SK-N-SH (cell line): ENCODE results near the gene PGLYRP3. TPM values are rescaled to one million over a fixed set of nuclear protein-coding genes. Genes with fewer than 3 reads are reported as not detected.

Source experiments
- CTCF ChIA-PET: fragments of 300-600, 350-600 bp; formaldehyde crosslinking; extraction: SDS; loops from one replicate; lab custom pipeline; 2021; lab: Yijun Ruan, JAX
- POLR2A ChIA-PET: fragments of 350-600 bp; sonication (Branson Sonifier 250); formaldehyde crosslinking; extraction: SDS; loops from one replicate; lab custom pipeline; 2020; ENCODE audit warnings: antibody characterized with exemption, inconsistent platforms; lab: Yijun Ruan, JAX
- DNase-seq: peaks from one replicate; pipeline ENCODE4 v3.0.0; 2012
- H2AFZ ChIP-seq: fragments of 200-600 bp; sonication (generic); 2 replicates; pipeline ENCODE4 v1.8.1; 2016; ENCODE audit warnings: antibody characterized with exemption, mild to moderate bottlenecking, low read depth
- H3F3A ChIP-seq: fragments of 200-600 bp; sonication (generic); replicated peaks from 2 replicates; pipeline ENCODE3; 2016; ENCODE audit warnings: antibody characterized with exemption, mild to moderate bottlenecking; ENCODE audit not compliant: insufficient read depth
- H3K27ac ChIP-seq, 2 experiments: fragments of 200-500 bp in 1 of 2; fragments of 200-600 bp in 1 of 2; sonication (Bioruptor generic) in 1 of 2; sonication (generic), shearing (Covaris generic) in 1 of 2; 2 replicates each; pipeline versions ENCODE4 v1.5.1 to v1.6.1; 2014 to 2016; ENCODE audit warnings: low read depth in 2 of 2, inconsistent platforms in 1 of 2, low read length in 1 of 2, mild to moderate bottlenecking in 1 of 2, mixed read lengths in 1 of 2
- H3K27me3 ChIP-seq: fragments of 200-600 bp; sonication (generic), shearing (Covaris generic); 2 replicates; pipeline ENCODE4 v1.6.1; 2016; ENCODE audit warnings: mixed run types; ENCODE audit not compliant: insufficient read depth
- H3K36me3 ChIP-seq, 2 experiments: fragments of 200-500 bp in 1 of 2; fragments of 200-600 bp in 1 of 2; sonication (Bioruptor generic) in 1 of 2; sonication (generic) in 1 of 2; replicated peaks in 1 of 2; 2 replicates each; pipeline versions ENCODE3 to v1.5.1; 2014 to 2016; ENCODE audit warnings: low read length in 1 of 2, mild to moderate bottlenecking in 1 of 2; ENCODE audit not compliant: insufficient read depth in 2 of 2, control insufficient read depth in 1 of 2
- H3K4me1 ChIP-seq, 2 experiments: fragments of 200-500 bp in 1 of 2; fragments of 200-600 bp in 1 of 2; sonication (Bioruptor generic) in 1 of 2; sonication (generic), shearing (Covaris generic) in 1 of 2; 2 replicates each; pipeline versions ENCODE4 v1.5.1 to v1.6.1; 2014 to 2016; ENCODE audit warnings: low read depth in 1 of 2, low read length in 1 of 2, mixed run types in 1 of 2; ENCODE audit not compliant: insufficient read depth in 2 of 2, control insufficient read depth in 1 of 2
- H3K4me2 ChIP-seq: fragments of 200-600 bp; sonication (generic), shearing (Covaris generic); 2 replicates; pipeline ENCODE4 v1.6.1; 2017; ENCODE audit warnings: mixed run types
- H3K4me3 ChIP-seq, 2 experiments: fragments of 200-500 bp in 1 of 2; fragments of 200-600 bp in 1 of 2; sonication (Bioruptor generic) in 1 of 2; sonication (generic), shearing (Covaris generic) in 1 of 2; 2 replicates each; pipeline versions ENCODE4 v1.5.1 to v1.8.1; 2014 to 2016; ENCODE audit warnings: low read depth in 2 of 2, inconsistent platforms in 1 of 2, low read length in 1 of 2, mild to moderate bottlenecking in 1 of 2, mixed read lengths in 1 of 2, moderate library complexity in 1 of 2
- H3K79me2 ChIP-seq: fragments of 200-600 bp; sonication (generic); 2 replicates; pipeline ENCODE4 v1.8.1; 2017; ENCODE audit warnings: mild to moderate bottlenecking; ENCODE audit not compliant: insufficient read depth
- H3K9ac ChIP-seq: fragments of 200-600 bp; sonication (generic); 2 replicates; pipeline ENCODE4 v1.6.1; 2017; ENCODE audit warnings: mixed run types
- H3K9me2 ChIP-seq: fragments of 200-600 bp; sonication (generic); 2 replicates; pipeline ENCODE4 v1.6.1; 2017; ENCODE audit warnings: mixed run types
- H3K9me3 ChIP-seq: fragments of 200-600 bp; sonication (generic); 2 replicates; pipeline ENCODE4 v1.6.1; 2017; ENCODE audit warnings: mixed run types, mild to moderate bottlenecking, moderate library complexity
- H4K20me1 ChIP-seq: fragments of 200-600 bp; sonication (generic); 2 replicates; pipeline ENCODE4 v1.6.1; 2017; ENCODE audit warnings: mild to moderate bottlenecking, mixed run types; ENCODE audit not compliant: insufficient read depth
- CHD2 ChIP-seq: fragments of 150-350 bp; IDR thresholded peaks from 2 replicates; pipeline ENCODE4 v1.6.1; 2018; ENCODE audit warnings: low read length; ENCODE audit not compliant: partially characterized antibody
- ELF1 ChIP-seq: IDR thresholded peaks from 2 replicates; pipeline ENCODE4 v1.4.0; 2012
- EP300 ChIP-seq, 2 experiments: IDR thresholded peaks; 2 replicates each; pipeline versions ENCODE4 v1.4.0 to v1.6.1; 2012; ENCODE audit warnings: borderline replicate concordance in 1 of 2, low read depth in 1 of 2, low read length in 1 of 2
- EZH2phosphoT487 ChIP-seq: fragments of 200-600 bp; sonication (generic); IDR thresholded peaks from 2 replicates; pipeline ENCODE4 v1.6.1; 2017; ENCODE audit warnings: low read depth, mixed run types, mild to moderate bottlenecking, antibody characterized with exemption, moderate library complexity, borderline replicate concordance
- FOXJ3 ChIP-seq: sonication (generic); formaldehyde crosslinking; IDR thresholded peaks from 2 replicates; pipeline ENCODE4 v1.5.1; 2020; ENCODE audit warnings: mild to moderate bottlenecking, missing genetic modification reagents
- FOXM1 ChIP-seq: IDR thresholded peaks from 2 replicates; pipeline ENCODE4 v1.4.0; 2012; ENCODE audit warnings: low read depth, mild to moderate bottlenecking
- GATA2 ChIP-seq: sonication (generic); formaldehyde crosslinking; IDR thresholded peaks from 2 replicates; pipeline ENCODE4 v1.5.0; 2020; ENCODE audit warnings: mild to moderate bottlenecking, missing genetic modification reagents
- JUND ChIP-seq: IDR thresholded peaks from 2 replicates; pipeline ENCODE4 v1.4.0; 2012
- MEF2A ChIP-seq: IDR thresholded peaks from 2 replicates; pipeline ENCODE4 v1.4.0; 2012; ENCODE audit warnings: low read depth, borderline replicate concordance
- MXI1 ChIP-seq: IDR thresholded peaks from 2 replicates; pipeline ENCODE4 v1.6.1; 2012; ENCODE audit warnings: mild to moderate bottlenecking, low read depth, low read length, improper control_type of control experiment
- NFIC ChIP-seq: IDR thresholded peaks from 2 replicates; pipeline ENCODE4 v1.4.0; 2012; ENCODE audit warnings: borderline replicate concordance
- RAD21 ChIP-seq: IDR thresholded peaks from 2 replicates; pipeline ENCODE4 v1.6.1; 2012; ENCODE audit warnings: mild to moderate bottlenecking, low read length
- RCOR1 ChIP-seq: fragments of 150-350 bp; IDR thresholded peaks from 2 replicates; pipeline ENCODE4 v1.6.1; 2017; ENCODE audit warnings: antibody characterized with exemption, low read length
- RFX5 ChIP-seq: IDR thresholded peaks from 2 replicates; pipeline ENCODE4 v1.6.1; 2012; ENCODE audit warnings: mild to moderate bottlenecking, improper control_type of control experiment, low read length
- SIN3A ChIP-seq: IDR thresholded peaks from 2 replicates; pipeline ENCODE4 v1.6.1; 2012; ENCODE audit warnings: low read depth, mild to moderate bottlenecking, low read length, moderate library complexity, borderline replicate concordance
- SMC3 ChIP-seq: IDR thresholded peaks from 2 replicates; pipeline ENCODE4 v1.6.1; 2012; ENCODE audit warnings: low read depth, low read length, improper control_type of control experiment
- YY1 ChIP-seq: IDR thresholded peaks from 2 replicates; pipeline ENCODE4 v1.4.0; 2012; ENCODE audit warnings: low read depth, mild to moderate bottlenecking
- WGBS: methylation state at CpG from one replicate; pipeline ENCODE4 v1.1.6; 2017; ENCODE audit warnings: low lambda C conversion rate; 5-methylcytosine and 5-hydroxymethylcytosine counted together
- polyA plus RNA-seq, 3 experiments: library from polyadenylated mRNA; depleted of rRNA; stranded (reverse); fragments of >200 nt; gene quantifications; 2 replicates each; pipeline ENCODE4 v1.2.3, GENCODE V29; 2012
- TF ChIP-seq, protein P1 (sequence below): fragments of 150-350 bp; IDR thresholded peaks from 2 replicates; pipeline ENCODE4 v1.6.1; 2016; ENCODE audit warnings: mild to moderate bottlenecking, low read depth, low read length
- TF ChIP-seq, protein P2 (sequence below): fragments of 150-350 bp; IDR thresholded peaks from 2 replicates; pipeline ENCODE4 v1.6.1; 2017; ENCODE audit warnings: antibody characterized with exemption, low read length, low read depth, borderline replicate concordance
- TF ChIP-seq, protein P3 (sequence below): IDR thresholded peaks from 2 replicates; pipeline ENCODE4 v1.4.0; 2012; ENCODE audit warnings: low read depth, borderline replicate concordance
- TF ChIP-seq, protein P4 (sequence below): IDR thresholded peaks from 2 replicates; pipeline ENCODE4 v1.4.0; 2012; ENCODE audit warnings: low read depth
- TF ChIP-seq, protein P5 (sequence below): IDR thresholded peaks from 2 replicates; pipeline ENCODE4; 2012

Gene PGLYRP3
- polyA plus RNA-seq, 1 of the 3 experiments (the other 2 are of a cell fraction) = not detected

DNA sequence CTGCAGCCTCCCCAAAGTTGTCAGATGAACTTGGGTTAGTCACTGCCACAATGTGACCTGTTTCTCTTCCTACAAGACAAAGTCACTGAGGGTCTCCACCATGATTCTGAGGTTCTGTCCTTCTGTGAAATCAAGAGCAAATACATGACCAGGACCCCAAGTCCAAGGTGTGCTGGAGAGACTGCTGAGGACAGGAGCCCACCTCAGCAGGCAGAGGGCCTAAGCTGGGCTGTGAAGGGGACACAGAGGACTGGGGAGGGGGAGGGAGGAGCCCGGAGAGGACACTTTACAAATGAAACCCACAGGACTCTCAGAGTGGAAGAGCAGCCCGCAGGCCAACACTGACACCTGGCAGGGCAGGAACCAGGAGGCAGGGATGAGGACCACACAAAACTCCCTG, 3.3 kb downstream of the PGLYRP3 start:
- Histone ChIP-seq H3K9ac (no peak overlapping the region), H3K36me3 (no peaks in the 10 kb centered on the region), H4K20me1 (no peaks in the 10 kb centered on the region), H3F3A (no peaks in the 10 kb centered on the region), H3K4me3 (no peak overlapping the region), H3K9me2 (no peaks in the 10 kb centered on the region), H2AFZ (no peak overlapping the region), H3K4me2 (no peak overlapping the region), H3K27ac (no peak overlapping the region), H3K79me2 (no peaks in the 10 kb centered on the region), H3K4me1 (no peaks in the 10 kb centered on the region), H3K9me3 (no peaks in the 10 kb centered on the region), H3K27me3 (peaks cover 30% of the 10 kb centered on the region; the same call in 1 of the 2 replicates)
- ChIA-PET CTCF (no interaction called here), POLR2A (no interaction called here)
- DNase-seq = no peak
- no CpG with 5 or more reads among the region's 2 CpGs for WGBS
- TF ChIP-seq JUND (no peak), FOXJ3 (CRISPR knock-in tag) (no peak), MXI1 (no peak), ELF1 (no peak), YY1 (no peak), EZH2phosphoT487 (no peak), SIN3A (no peak)
- TF ChIP-seq, protein P1, sequence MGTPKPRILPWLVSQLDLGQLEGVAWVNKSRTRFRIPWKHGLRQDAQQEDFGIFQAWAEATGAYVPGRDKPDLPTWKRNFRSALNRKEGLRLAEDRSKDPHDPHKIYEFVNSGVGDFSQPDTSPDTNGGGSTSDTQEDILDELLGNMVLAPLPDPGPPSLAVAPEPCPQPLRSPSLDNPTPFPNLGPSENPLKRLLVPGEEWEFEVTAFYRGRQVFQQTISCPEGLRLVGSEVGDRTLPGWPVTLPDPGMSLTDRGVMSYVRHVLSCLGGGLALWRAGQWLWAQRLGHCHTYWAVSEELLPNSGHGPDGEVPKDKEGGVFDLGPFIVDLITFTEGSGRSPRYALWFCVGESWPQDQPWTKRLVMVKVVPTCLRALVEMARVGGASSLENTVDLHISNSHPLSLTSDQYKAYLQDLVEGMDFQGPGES = no peak
- TF ChIP-seq, protein P2, sequence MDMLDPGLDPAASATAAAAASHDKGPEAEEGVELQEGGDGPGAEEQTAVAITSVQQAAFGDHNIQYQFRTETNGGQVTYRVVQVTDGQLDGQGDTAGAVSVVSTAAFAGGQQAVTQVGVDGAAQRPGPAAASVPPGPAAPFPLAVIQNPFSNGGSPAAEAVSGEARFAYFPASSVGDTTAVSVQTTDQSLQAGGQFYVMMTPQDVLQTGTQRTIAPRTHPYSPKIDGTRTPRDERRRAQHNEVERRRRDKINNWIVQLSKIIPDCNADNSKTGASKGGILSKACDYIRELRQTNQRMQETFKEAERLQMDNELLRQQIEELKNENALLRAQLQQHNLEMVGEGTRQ = no peak

DNA sequence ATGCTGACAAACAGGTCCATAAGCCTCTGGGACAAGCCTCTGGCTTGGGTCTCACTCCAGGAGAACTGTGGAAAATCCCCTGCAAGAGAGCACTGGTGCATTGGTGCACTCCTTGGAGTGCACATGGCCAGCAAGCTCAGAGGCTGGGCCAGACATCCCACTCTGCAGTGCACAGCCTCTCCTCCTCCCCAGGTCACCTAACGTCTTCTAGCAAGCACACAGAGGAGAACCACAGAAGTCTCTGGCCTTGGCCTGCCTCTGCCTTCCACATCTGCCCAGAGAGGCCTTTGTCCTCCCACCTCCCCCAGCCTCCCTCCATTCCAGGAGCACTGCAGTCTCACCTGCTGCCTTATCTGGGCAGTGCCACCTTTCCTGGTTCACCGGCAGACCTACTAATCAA, 4.2 kb downstream of the PGLYRP3 start:
- no peaks in the 10 kb centered on the region for H3F3A ChIP-seq
- no peaks in the 10 kb centered on the region for H3K9me3 ChIP-seq
- DNase-seq = no peak
- H3K36me3 ChIP-seq = no peaks in the 10 kb centered on the region
- no peaks in the 10 kb centered on the region for H3K9me2 ChIP-seq
- H3K27me3 ChIP-seq = peaks cover 30% of the 10 kb centered on the region; the same call in 1 of the 2 replicates
- no peaks in the 10 kb centered on the region for H4K20me1 ChIP-seq
- POLR2A ChIA-PET = no interaction called here
- H3K79me2 ChIP-seq = no peaks in the 10 kb centered on the region
- 8% methylated on average over 2 of the region's 2 CpGs for WGBS
- H3K9ac ChIP-seq = no peak overlapping the region
- no peak overlapping the region for H3K4me3 ChIP-seq
- H3K4me1 ChIP-seq = no peaks in the 10 kb centered on the region
- CTCF ChIA-PET = no interaction called here
- no peak overlapping the region for H3K4me2 ChIP-seq
- no peak overlapping the region for H2AFZ ChIP-seq
- H3K27ac ChIP-seq = no peak overlapping the region
- no peak for TF ChIP-seq RAD21
- no peak for TF ChIP-seq EP300 (IDR thresholded peaks at IDR 0.05; ENCODE audit: borderline replicate concordance in 1 of 2, low read depth in 1 of 2, low read length in 1 of 2)
- no peak for TF ChIP-seq ELF1
- TF ChIP-seq, protein P3, sequence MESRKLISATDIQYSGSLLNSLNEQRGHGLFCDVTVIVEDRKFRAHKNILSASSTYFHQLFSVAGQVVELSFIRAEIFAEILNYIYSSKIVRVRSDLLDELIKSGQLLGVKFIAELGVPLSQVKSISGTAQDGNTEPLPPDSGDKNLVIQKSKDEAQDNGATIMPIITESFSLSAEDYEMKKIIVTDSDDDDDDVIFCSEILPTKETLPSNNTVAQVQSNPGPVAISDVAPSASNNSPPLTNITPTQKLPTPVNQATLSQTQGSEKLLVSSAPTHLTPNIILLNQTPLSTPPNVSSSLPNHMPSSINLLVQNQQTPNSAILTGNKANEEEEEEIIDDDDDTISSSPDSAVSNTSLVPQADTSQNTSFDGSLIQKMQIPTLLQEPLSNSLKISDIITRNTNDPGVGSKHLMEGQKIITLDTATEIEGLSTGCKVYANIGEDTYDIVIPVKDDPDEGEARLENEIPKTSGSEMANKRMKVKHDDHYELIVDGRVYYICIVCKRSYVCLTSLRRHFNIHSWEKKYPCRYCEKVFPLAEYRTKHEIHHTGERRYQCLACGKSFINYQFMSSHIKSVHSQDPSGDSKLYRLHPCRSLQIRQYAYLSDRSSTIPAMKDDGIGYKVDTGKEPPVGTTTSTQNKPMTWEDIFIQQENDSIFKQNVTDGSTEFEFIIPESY = no peak
- no peak for TF ChIP-seq CHD2
- TF ChIP-seq MEF2A = no peak
- TF ChIP-seq FOXM1 = no peak
- no peak for TF ChIP-seq SIN3A
- no peak for TF ChIP-seq NFIC
- TF ChIP-seq RFX5 = no peak
- no peak for TF ChIP-seq SMC3
- TF ChIP-seq, protein P2 = no peak
- TF ChIP-seq, protein P4, sequence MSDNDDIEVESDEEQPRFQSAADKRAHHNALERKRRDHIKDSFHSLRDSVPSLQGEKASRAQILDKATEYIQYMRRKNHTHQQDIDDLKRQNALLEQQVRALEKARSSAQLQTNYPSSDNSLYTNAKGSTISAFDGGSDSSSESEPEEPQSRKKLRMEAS = no peak
- TF ChIP-seq FOXJ3 (CRISPR knock-in tag) = no peak
- TF ChIP-seq RCOR1 = no peak
- TF ChIP-seq, protein P5, sequence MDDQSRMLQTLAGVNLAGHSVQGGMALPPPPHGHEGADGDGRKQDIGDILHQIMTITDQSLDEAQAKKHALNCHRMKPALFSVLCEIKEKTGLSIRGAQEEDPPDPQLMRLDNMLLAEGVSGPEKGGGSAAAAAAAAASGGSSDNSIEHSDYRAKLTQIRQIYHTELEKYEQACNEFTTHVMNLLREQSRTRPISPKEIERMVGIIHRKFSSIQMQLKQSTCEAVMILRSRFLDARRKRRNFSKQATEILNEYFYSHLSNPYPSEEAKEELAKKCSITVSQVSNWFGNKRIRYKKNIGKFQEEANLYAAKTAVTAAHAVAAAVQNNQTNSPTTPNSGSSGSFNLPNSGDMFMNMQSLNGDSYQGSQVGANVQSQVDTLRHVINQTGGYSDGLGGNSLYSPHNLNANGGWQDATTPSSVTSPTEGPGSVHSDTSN = no peak
- TF ChIP-seq GATA2 = no peak
